GM13977 (cell line): ENCODE results near the gene ZBTB7C.

Experiments
- DNase-seq: peaks from one replicate; pipeline ENCODE4 v3.0.0; 2012; ENCODE audit warnings: low spot score
- CTCF ChIP-seq: IDR thresholded peaks from 2 replicates; pipeline ENCODE4 v1.5.1; 2012; ENCODE audit warnings: mild to moderate bottlenecking, control low read depth; ENCODE audit not compliant: insufficient read depth; ENCODE audit errors: extremely low read depth, missing control alignments
- in situ Hi-C: fragments of 300-500 bp; cut with MboI; formaldehyde crosslinking; loops from one replicate; pipeline ENCODE4 v1.12.0; 2022; ENCODE audit warnings: low sequenced_read_pairs, low pct_unique_long_range_greater_than_20kb, mixed read lengths, inconsistent platforms; ENCODE audit not compliant: unreplicated experiment

ZBTB7C gene

GRCh38 chr18:47996091-47996541 is 413.1 kb downstream of the ZBTB7C start:
- no peak for DNase-seq
- in situ Hi-C loops, result no loop called here
- TF ChIP-seq CTCF, result no peak

- in situ Hi-C loops, result no loop called here
- DNase-seq, result no peak
- no peak for TF ChIP-seq CTCF
Measured at GRCh38 chr18:47995654-47996053, 413.5 kb downstream of the ZBTB7C start.

- DNase-seq, result no peak
- in situ Hi-C loops, result no loop called here
- TF ChIP-seq CTCF, result no peak
Measured at GRCh38 chr18:47993409-47993808, 415.8 kb downstream of the ZBTB7C start.

GRCh38 chr18:47992976-47993375 is 416.2 kb downstream of the ZBTB7C start:
- TF ChIP-seq CTCF, result no peak
- in situ Hi-C loops, result no loop called here
- DNase-seq, result no peak

- in situ Hi-C loops, result no loop called here
- no peak for DNase-seq
- no peak for TF ChIP-seq CTCF
Measured at GRCh38 chr18:47992266-47992665, 416.9 kb downstream of the ZBTB7C start.

- DNase-seq, result no peak
Measured at GRCh38 chr18:47990981-47991380, 418.2 kb downstream of the ZBTB7C start.

More at GRCh38 chr18:47990981-47991380, 418.2 kb downstream of the ZBTB7C start:
- in situ Hi-C loops, result no loop called here
- no peak for TF ChIP-seq CTCF
